H1 (cell line): Measurements from ENCODE around the gene IRF2BP1. TPM values are rescaled to one million over a fixed set of nuclear protein-coding genes. Genes with fewer than 3 reads are reported as not detected.

Experiments
- ASH2L ChIP-seq: fragments of 200-600, 300-600 bp; sonication (generic); IDR thresholded peaks from one replicate; pipeline ENCODE4 v1.7.1; 2017; ENCODE audit warnings: low read length
- ATF2 ChIP-seq: IDR thresholded peaks from 2 replicates; pipeline ENCODE4 v1.6.1; 2012; ENCODE audit warnings: low read length, inconsistent platforms
- BACH1 ChIP-seq: IDR thresholded peaks from 2 replicates; pipeline ENCODE4 v1.6.1; 2012; ENCODE audit warnings: low read length, improper control_type of control experiment
- CHD1 ChIP-seq: IDR thresholded peaks from 2 replicates; pipeline ENCODE4 v1.6.1; 2012; ENCODE audit warnings: low read depth, low read length, improper control_type of control experiment
- CREB1 ChIP-seq: IDR thresholded peaks from 2 replicates; pipeline ENCODE4 v1.6.1; 2012; ENCODE audit warnings: inconsistent platforms
- E2F6 ChIP-seq: IDR thresholded peaks from 2 replicates; pipeline ENCODE4 v1.6.1; 2012; ENCODE audit warnings: inconsistent platforms
- FOSL1 ChIP-seq: IDR thresholded peaks from 2 replicates; pipeline ENCODE4 v1.6.1; 2011; ENCODE audit warnings: mild to moderate bottlenecking, low read depth, low read length, moderate library complexity; ENCODE audit not compliant: insufficient read depth
- GTF2F1 ChIP-seq: IDR thresholded peaks from 2 replicates; pipeline ENCODE4 v1.6.1; 2012; ENCODE audit warnings: low read depth, low read length, improper control_type of control experiment, borderline replicate concordance
- KDM1A ChIP-seq: fragments of 200-600, 300-600 bp; sonication (generic); IDR thresholded peaks from 2 replicates; pipeline ENCODE4 v1.7.1; 2016; ENCODE audit warnings: mild to moderate bottlenecking, low read length, borderline replicate concordance
- MAX ChIP-seq: IDR thresholded peaks from 2 replicates; pipeline ENCODE4 v1.6.1; 2012; ENCODE audit warnings: inconsistent platforms
- POU5F1 ChIP-seq: IDR thresholded peaks from 2 replicates; pipeline ENCODE4 v1.6.1; 2011; ENCODE audit warnings: low read depth, mild to moderate bottlenecking, low read length, moderate library complexity
- RAD21 ChIP-seq, 2 experiments: IDR thresholded peaks in 1 of 2; conservative IDR thresholded peaks in 1 of 2; 2 replicates each; pipeline ENCODE4 v1.6.1; 2011; ENCODE audit warnings: low read depth in 2 of 2, low read length in 2 of 2, improper control_type of control experiment in 1 of 2, inconsistent platforms in 1 of 2, mild to moderate bottlenecking in 1 of 2, moderate library complexity in 1 of 2
- RFX5 ChIP-seq: IDR thresholded peaks from 2 replicates; pipeline ENCODE4 v1.6.1; 2011; ENCODE audit warnings: low read depth, low read length, improper control_type of control experiment, borderline replicate concordance
- RNF2 ChIP-seq: fragments of 200-900, 300-1000 bp; sonication (generic); IDR thresholded peaks from 2 replicates; pipeline ENCODE4 v1.7.1; 2016; ENCODE audit warnings: borderline replicate concordance, low read depth, mild to moderate bottlenecking, antibody characterized with exemption, low read length; ENCODE audit not compliant: poor library complexity, severe bottlenecking; ENCODE audit errors: missing control alignments
- SIN3A ChIP-seq, 2 experiments: IDR thresholded peaks in 1 of 2; conservative IDR thresholded peaks in 1 of 2; 2 replicates each; pipeline ENCODE4 v1.6.1; 2011 to 2012; ENCODE audit warnings: low read length in 2 of 2, improper control_type of control experiment in 1 of 2, low read depth in 1 of 2, mild to moderate bottlenecking in 1 of 2
- SP1 ChIP-seq: IDR thresholded peaks from 2 replicates; pipeline ENCODE4 v1.6.1; 2011; ENCODE audit warnings: low read depth, low read length
- USF2 ChIP-seq: IDR thresholded peaks from 2 replicates; pipeline ENCODE4 v1.6.1; 2011; ENCODE audit warnings: low read length, improper control_type of control experiment
- YY1 ChIP-seq: IDR thresholded peaks from 2 replicates; pipeline ENCODE4 v1.6.1; 2011; ENCODE audit warnings: low read depth, mild to moderate bottlenecking, low read length
- ZNF274 ChIP-seq: IDR thresholded peaks from 2 replicates; pipeline ENCODE4 v1.7.0; 2012; ENCODE audit warnings: low read length, borderline replicate concordance; ENCODE audit errors: extremely low read depth
- polyA plus RNA-seq, 7 experiments: library from polyadenylated mRNA; depleted of rRNA in 3 of 7; stranded (reverse) in 5 of 7; unstranded in 2 of 7; fragments of >200 nt in 5 of 7; fragments of 200-250 nt in 2 of 7; gene quantifications; 1 replicate in 5 of 7; 2 replicates in 1 of 7; 4 replicates in 1 of 7; pipeline versions ENCODE4 v1.2.1 to v1.2.3, GENCODE V29; 2011 to 2013; ENCODE audit warnings: missing spikeins in 2 of 7, mixed read lengths in 2 of 7
- total RNA-seq: library from RNA; stranded (reverse); fragmentation: NEBNext Ultra II Directional; extraction: Animal tissue kit (Norgen Biotek cat#: 25700); gene quantifications from 2 replicates; pipeline ENCODE4 v1.2.1, GENCODE V29; 2021

IRF2BP1 gene
- total and polyA plus RNA-seq, 2 of the 8 experiments (the other 6 are each of a cell fraction or from before 2014, with no cell fraction given), result 12.1 to 24.4 TPM

GRCh38 chr19:45885556-45886426, at the start of gene IRF2BP1 (continued):
- TF ChIP-seq CREB1 (peak; percentile 14; the same call in 1 of the 2 replicates), ATF2 (no peak), BACH1 (no peak), RNF2 (peak; percentile 46), GTF2F1 (no peak), RFX5 (no peak), ASH2L (no peak), RAD21 (IDR thresholded peaks at IDR 0.05 in 1 of 2, conservative IDR thresholded peaks at IDR 0.05 in 1 of 2; ENCODE audit: low read depth in 2 of 2, low read length in 2 of 2) (no peak), MAX (peak; percentile 38; the same call in 1 of the 2 replicates), KDM1A (no peak; the same call in 1 of the 2 replicates), FOSL1 (no peak), ZNF274 (no peak), E2F6 (peak; percentile 76), POU5F1 (no peak), CHD1 (no peak), SP1 (no peak), USF2 (no peak), YY1 (no peak), SIN3A (conservative IDR thresholded peaks at IDR 0.05 in 1 of 2, IDR thresholded peaks at IDR 0.05 in 1 of 2; ENCODE audit: low read depth in 1 of 2, low read length in 2 of 2) (peak; percentile 15 to 41; a peak in 2 of 4 replicates)
